ENCODE results near the gene TMEM127.

The TMEM127 gene

DNA sequence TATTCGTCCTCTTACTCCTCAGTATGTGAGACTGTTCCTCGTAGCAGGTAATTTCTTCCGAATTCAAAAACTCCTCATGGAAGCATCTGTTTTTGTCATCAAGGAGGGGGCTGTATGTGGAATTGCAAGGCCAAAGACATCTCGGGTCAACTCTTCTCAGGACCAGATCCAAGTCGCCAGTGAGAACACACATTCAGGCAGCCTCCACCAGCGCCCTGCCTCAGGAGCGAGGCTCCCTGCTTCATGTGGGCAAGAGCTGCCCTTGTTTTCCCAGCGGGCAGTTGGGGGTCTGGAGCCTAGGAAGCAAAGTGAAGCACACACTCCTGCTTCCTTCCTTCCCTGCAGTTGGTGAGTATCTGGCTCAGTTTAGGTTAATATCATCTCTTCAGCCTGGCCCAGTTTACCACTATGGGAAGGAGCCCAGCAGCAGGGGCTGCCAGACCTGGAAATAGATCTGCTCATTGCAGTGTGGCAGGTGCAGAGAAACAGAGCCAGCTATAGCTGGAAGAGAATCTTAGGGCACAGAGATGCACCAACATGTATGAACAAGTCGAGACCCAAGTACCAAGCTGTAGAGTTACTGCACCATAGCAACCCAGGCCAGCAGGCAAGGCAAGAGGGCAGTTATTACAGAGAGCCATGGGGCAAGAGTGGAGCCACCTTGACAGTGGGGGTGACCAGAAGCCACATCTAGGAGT is 25.3 kb downstream of the TMEM127 start:
- TF ChIP-seq, protein P1, sequence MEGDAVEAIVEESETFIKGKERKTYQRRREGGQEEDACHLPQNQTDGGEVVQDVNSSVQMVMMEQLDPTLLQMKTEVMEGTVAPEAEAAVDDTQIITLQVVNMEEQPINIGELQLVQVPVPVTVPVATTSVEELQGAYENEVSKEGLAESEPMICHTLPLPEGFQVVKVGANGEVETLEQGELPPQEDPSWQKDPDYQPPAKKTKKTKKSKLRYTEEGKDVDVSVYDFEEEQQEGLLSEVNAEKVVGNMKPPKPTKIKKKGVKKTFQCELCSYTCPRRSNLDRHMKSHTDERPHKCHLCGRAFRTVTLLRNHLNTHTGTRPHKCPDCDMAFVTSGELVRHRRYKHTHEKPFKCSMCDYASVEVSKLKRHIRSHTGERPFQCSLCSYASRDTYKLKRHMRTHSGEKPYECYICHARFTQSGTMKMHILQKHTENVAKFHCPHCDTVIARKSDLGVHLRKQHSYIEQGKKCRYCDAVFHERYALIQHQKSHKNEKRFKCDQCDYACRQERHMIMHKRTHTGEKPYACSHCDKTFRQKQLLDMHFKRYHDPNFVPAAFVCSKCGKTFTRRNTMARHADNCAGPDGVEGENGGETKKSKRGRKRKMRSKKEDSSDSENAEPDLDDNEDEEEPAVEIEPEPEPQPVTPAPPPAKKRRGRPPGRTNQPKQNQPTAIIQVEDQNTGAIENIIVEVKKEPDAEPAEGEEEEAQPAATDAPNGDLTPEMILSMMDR (IDR thresholded peaks at IDR 0.05; ENCODE audit: low read depth, low read length): no peak
- no peak overlapping the region for H3K4me3 ChIP-seq (ENCODE audit: low read depth, low read length)

DNA sequence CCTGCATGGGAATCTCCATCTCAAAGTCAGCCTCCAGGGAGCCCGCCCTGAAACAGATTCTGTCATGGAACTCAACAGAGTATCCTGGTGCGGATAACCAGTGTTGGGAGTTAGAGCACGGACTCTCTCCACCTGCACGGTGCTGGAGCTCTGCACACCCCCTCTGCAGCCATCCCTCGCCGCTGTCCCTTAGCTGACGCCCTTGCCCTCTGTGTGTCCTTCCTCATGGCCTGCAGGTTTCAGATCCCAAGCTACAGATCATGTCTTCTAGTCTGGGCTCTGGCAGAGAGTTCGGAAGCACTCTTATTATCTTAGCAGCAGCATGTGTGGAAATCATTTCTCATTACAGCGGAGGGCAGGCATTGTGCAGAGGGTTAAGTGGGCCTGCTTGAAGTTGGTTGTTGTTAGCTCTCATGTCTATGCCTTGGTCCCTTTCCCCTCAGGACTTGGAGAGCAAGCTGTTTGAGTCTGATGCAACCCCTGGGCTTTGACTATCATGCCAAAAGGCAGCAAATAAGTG is 26.0 kb downstream of the TMEM127 start:
- H3K4me3 ChIP-seq (ENCODE audit: low read depth, low read length): no peak overlapping the region
- TF ChIP-seq, protein P1 (IDR thresholded peaks at IDR 0.05; ENCODE audit: low read depth, low read length): no peak

DNA sequence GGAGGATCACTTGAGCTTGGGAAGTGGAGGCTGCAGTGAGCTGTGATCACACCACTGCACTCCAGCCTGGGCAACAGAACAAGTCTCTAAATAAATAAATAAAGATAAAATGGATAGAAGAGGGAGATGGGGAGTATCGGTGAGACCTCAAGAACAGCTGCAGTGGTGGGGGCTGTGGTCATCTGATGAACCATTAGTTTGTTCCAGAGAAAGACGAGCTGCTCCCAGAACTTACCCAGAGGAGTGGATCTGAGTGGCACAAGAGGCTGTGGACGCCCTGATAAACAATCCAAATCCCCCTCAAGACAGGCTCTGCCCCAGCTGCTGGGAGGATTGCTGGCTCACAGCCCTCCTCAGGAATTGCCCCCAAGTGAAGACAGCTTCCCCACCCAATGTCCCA is 26.7 kb downstream of the TMEM127 start:
- TF ChIP-seq, protein P1 (IDR thresholded peaks at IDR 0.05; ENCODE audit: low read depth, low read length): no peak
- H3K4me3 ChIP-seq (ENCODE audit: low read depth, low read length): no peak overlapping the region

DNA sequence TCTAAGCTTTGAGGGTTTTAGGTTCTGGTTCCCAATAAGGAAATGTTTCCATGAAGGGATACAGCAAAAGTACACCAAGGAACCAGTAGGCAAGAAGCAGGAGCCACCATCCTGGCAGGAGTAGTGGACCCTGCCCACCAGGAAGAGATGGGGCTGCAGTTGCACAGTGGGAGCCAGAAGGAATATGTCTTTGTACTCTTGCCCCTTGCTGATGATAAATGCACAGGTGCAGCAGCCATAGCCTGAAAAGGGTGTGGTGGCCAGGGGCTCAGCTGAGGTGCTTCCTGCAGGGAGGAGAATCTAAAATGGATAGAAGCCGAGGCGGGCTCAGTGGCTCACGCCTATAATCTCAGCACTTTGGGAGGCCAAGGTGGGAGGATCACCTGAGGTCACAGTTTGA is 27.5 kb downstream of the TMEM127 start:
- TF ChIP-seq, protein P1 (IDR thresholded peaks at IDR 0.05; ENCODE audit: low read depth, low read length): no peak
- no peak overlapping the region for H3K4me3 ChIP-seq (ENCODE audit: low read depth, low read length)

DNA sequence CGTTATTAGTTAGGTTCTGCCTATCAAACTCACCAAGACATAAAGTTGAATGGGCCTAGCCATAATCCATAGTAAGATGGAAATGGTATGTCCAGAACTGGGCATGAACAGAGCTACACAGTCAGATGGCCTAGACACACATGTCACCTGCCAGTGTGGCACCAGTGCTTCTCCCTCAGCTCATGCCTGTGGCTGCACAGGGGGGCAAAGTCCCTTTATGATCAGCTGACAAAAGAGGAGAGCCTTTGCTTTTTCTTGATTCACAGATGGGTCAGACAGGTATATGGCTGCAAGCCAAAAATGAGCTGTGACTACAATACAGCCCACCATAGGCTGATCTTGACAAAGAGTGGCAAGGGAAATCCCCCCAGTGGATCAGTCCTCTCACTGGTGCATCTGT is 28.9 kb downstream of the TMEM127 start:
- no peak overlapping the region for H3K4me3 ChIP-seq (ENCODE audit: low read depth, low read length)
- TF ChIP-seq, protein P1 (IDR thresholded peaks at IDR 0.05; ENCODE audit: low read depth, low read length): no peak

DNA sequence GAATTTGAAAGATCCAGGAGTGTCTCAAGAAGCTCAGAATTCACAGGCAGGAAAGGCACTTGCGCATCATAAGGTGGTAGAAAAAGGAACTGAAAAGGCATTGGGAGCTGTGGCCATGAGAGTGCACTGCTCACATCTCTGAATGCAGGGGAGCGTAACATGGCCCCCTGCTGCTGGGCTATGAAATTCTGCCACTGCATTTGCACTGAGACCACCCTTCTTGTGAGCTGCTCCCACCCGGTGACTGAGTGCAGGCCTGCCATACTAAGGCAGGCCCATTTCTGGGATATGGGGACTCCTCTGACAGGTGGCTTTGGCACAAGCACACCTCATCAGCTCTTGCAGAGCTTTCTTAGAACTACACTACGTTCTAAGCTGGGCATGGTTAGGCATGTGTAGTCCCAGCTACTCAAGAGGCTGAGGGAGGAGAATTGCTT is 31.9 kb downstream of the TMEM127 start:
- no peak overlapping the region for H3K4me3 ChIP-seq (ENCODE audit: low read depth, low read length)
- TF ChIP-seq, protein P1 (IDR thresholded peaks at IDR 0.05; ENCODE audit: low read depth, low read length): no peak

DNA sequence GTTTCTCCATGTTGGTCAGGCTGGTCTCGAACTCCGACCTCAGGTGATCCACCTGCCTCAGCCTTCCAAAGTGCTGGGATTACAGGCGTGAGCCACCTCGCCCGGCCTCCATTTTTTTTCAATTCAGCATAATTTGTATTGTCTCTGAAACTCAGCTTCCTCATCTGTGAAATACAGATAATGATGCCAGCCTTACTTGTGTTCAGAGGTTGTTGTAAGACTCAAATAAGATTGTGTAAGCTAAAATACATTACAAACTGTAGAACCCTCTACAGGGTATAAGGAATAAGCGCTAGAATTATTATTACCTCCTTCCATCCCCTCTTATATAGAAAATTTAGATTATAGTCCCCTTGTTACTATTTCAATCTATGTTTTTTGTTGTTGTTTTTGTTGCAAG is 32.4 kb downstream of the TMEM127 start:
- TF ChIP-seq, protein P1 (IDR thresholded peaks at IDR 0.05; ENCODE audit: low read depth, low read length): no peak
- H3K4me3 ChIP-seq (ENCODE audit: low read depth, low read length): no peak overlapping the region

Data from WI38 (cell line).